Common myeloid progenitor, CD34-positive (primary cell): ENCODE results near the gene SFTPB.

Experiments used
- CTCF ChIA-PET: fragments of 350-600 bp; sonication (Branson Sonifier 250); formaldehyde crosslinking; loops from one replicate; lab custom pipeline; 2021; ENCODE audit warnings: antibody characterized with exemption; lab: Charles Lee
- POLR2A ChIA-PET: fragments of 350-600 bp; sonication (Branson Sonifier 250); formaldehyde crosslinking; loops from one replicate; lab custom pipeline; 2021; ENCODE audit warnings: antibody characterized with exemption; lab: Charles Lee
- DNase-seq, 3 donors: peaks; one replicate each; pipeline versions ENCODE4 v3.0.0 to v3.0.0-alpha.2; 2013
- H3K27ac ChIP-seq, 2 experiments: 1 replicate in 1 of 2; 2 replicates in 1 of 2; pipeline ENCODE4 v1.7.0; 2013; ENCODE audit warnings: inconsistent platforms in 2 of 2, low read length in 2 of 2, mild to moderate bottlenecking in 2 of 2, low read depth in 1 of 2, moderate library complexity in 1 of 2; ENCODE audit not compliant: severe bottlenecking in 2 of 2, insufficient read depth in 1 of 2, poor library complexity in 1 of 2
- H3K27me3 ChIP-seq, 5 experiments: replicated peaks in 2 of 5; 1 replicate in 3 of 5; 2 replicates in 2 of 5; pipeline versions ENCODE4 v1.6.1 to v1.7.0; 2013; ENCODE audit warnings: low read length in 4 of 5, mild to moderate bottlenecking in 2 of 5, moderate library complexity in 2 of 5, inconsistent platforms in 1 of 5; ENCODE audit not compliant: insufficient read depth in 5 of 5, control insufficient read depth in 4 of 5
- H3K36me3 ChIP-seq, 4 experiments: 1 replicate in 2 of 4; 2 replicates in 2 of 4; pipeline versions ENCODE4 v1.6.1 to v1.7.0; 2013; ENCODE audit warnings: low read length in 3 of 4, control low read depth in 1 of 4, mild to moderate bottlenecking in 1 of 4; ENCODE audit not compliant: control insufficient read depth in 4 of 4, insufficient read depth in 4 of 4
- H3K4me1 ChIP-seq, 4 experiments: 1 replicate in 3 of 4; 2 replicates in 1 of 4; pipeline versions ENCODE4 v1.6.1 to v1.7.1; 2013; ENCODE audit warnings: low read length in 3 of 4, mild to moderate bottlenecking in 3 of 4, control low read depth in 1 of 4, inconsistent platforms in 1 of 4, moderate library complexity in 1 of 4; ENCODE audit not compliant: control insufficient read depth in 4 of 4, insufficient read depth in 4 of 4; ENCODE audit errors: control extremely low read depth in 1 of 4
- H3K4me3 ChIP-seq, 7 experiments: 1 replicate in 4 of 7; 2 replicates in 3 of 7; pipeline versions ENCODE4 v1.5.1 to v1.7.0; 2013; ENCODE audit warnings: mild to moderate bottlenecking in 7 of 7, low read length in 6 of 7, moderate library complexity in 6 of 7, inconsistent platforms in 2 of 7, low read depth in 2 of 7, control low read depth in 1 of 7; ENCODE audit not compliant: insufficient read depth in 4 of 7, control insufficient read depth in 1 of 7; ENCODE audit errors: extremely low read depth in 1 of 7
- H3K9me3 ChIP-seq, 5 experiments: 1 replicate in 4 of 5; 2 replicates in 1 of 5; pipeline versions ENCODE4 v1.6.1 to v1.7.1; 2013; ENCODE audit warnings: low read length in 4 of 5, mild to moderate bottlenecking in 2 of 5, inconsistent platforms in 1 of 5, low read depth in 1 of 5, moderate library complexity in 1 of 5; ENCODE audit not compliant: control insufficient read depth in 4 of 5, insufficient read depth in 2 of 5; ENCODE audit errors: control extremely low read depth in 1 of 5
- WGBS: methylation state at CpG from one replicate; pipeline ENCODE4 v1.1.5; 2013; ENCODE audit not compliant: insufficient coverage; 5-methylcytosine and 5-hydroxymethylcytosine counted together

SFTPB gene

GRCh38 chr2:85703329-85703728, 35.3 kb upstream of the SFTPB start:
- Histone ChIP-seq H3K27me3 (no peaks in the 10 kb centered on the region), H3K4me1 (peaks cover 8 to 40% (median 28%) of the 10 kb centered on the region in 4 experiments), H3K27ac (no peak overlapping the region), H3K36me3 (no peaks in the 10 kb centered on the region), H3K4me3 (no peak overlapping the region), H3K9me3 (no peaks in the 10 kb centered on the region)
- DNase-seq = no peak
- POLR2A ChIA-PET = no interaction called here
- CTCF ChIA-PET = interaction anchor here (1.0 to 8.7 kb wide), 4 partner anchors 9 to 27 kb away, joined by 3 to 102 read pairs (median 18); partner anchors contain the start of gene GNLY

- DNase-seq = peak in 1 of 3 donors; percentile 19
- Histone ChIP-seq H3K9me3 (no peaks in the 10 kb centered on the region), H3K4me3 (no peak overlapping the region), H3K27me3 (no peaks in the 10 kb centered on the region), H3K36me3 (no peaks in the 10 kb centered on the region), H3K4me1 (peaks cover 8 to 45% (median 33%) of the 10 kb centered on the region in 4 experiments), H3K27ac (no peak overlapping the region)
- ChIA-PET POLR2A (no interaction called here), CTCF (interaction anchor here (1.3 to 8.7 kb wide), 3 partner anchors 9 to 23 kb away, joined by 3 to 102 read pairs (median 32); partner anchors contain the start of gene GNLY)
- 94% methylated on average over 2 of the region's 4 CpGs for WGBS
Measured at GRCh38 chr2:85702800-85703199, 34.8 kb upstream of the SFTPB start.

- Histone ChIP-seq H3K27ac (no peak overlapping the region), H3K4me3 (no peak overlapping the region), H3K4me1 (peaks cover 8 to 45% (median 37%) of the 10 kb centered on the region in 4 experiments), H3K9me3 (no peaks in the 10 kb centered on the region), H3K36me3 (no peaks in the 10 kb centered on the region), H3K27me3 (no peaks in the 10 kb centered on the region)
- CTCF ChIA-PET = interaction anchor here (1.3 kb wide), 1 partner anchor 22 kb away, joined by 3 read pairs; no protein-coding TSS in a partner anchor
- POLR2A ChIA-PET = no interaction called here
- no peak for DNase-seq
Measured at GRCh38 chr2:85702172-85702571, 34.2 kb upstream of the SFTPB start.

- H3K27ac ChIP-seq = no peak overlapping the region
- 100% methylated on average over 1 of the region's 1 CpG for WGBS
- no peaks in the 10 kb centered on the region for H3K36me3 ChIP-seq
- H3K4me3 ChIP-seq = no peak overlapping the region
- H3K4me1 ChIP-seq = peaks cover 0 to 19% (median 14%) of the 10 kb centered on the region in 4 experiments
- DNase-seq = no peak
- ChIA-PET CTCF (interaction anchor here (0.7 to 2.1 kb wide), 6 partner anchors 13 to 63 kb away, joined by 3 to 7 read pairs (median 4); no protein-coding TSS in a partner anchor), POLR2A (no interaction called here)
- H3K27me3 ChIP-seq = no peaks in the 10 kb centered on the region
- H3K9me3 ChIP-seq = no peaks in the 10 kb centered on the region
Measured at GRCh38 chr2:85699325-85699724, 31.3 kb upstream of the SFTPB start.

GRCh38 chr2:85698880-85699254, 30.9 kb upstream of the SFTPB start:
- CTCF ChIA-PET = interaction anchor here (0.9 to 2.6 kb wide), 5 partner anchors 13 to 62 kb away, joined by 3 to 9 read pairs (median 4); no protein-coding TSS in a partner anchor
- Histone ChIP-seq H3K4me1 (peaks cover 0 to 17% (median 14%) of the 10 kb centered on the region in 4 experiments), H3K36me3 (no peaks in the 10 kb centered on the region), H3K9me3 (no peaks in the 10 kb centered on the region), H3K27me3 (no peaks in the 10 kb centered on the region), H3K4me3 (no peak overlapping the region), H3K27ac (no peak overlapping the region)
- POLR2A ChIA-PET = no interaction called here
- DNase-seq = no peak
- 81% methylated on average over 4 of the region's 8 CpGs for WGBS

- peak in 2 of 3 donors; percentile 73 to 74 for DNase-seq
- Histone ChIP-seq H3K27me3 (no peaks in the 10 kb centered on the region), H3K9me3 (no peaks in the 10 kb centered on the region), H3K4me1 (peaks cover 0 to 17% (median 14%) of the 10 kb centered on the region in 4 experiments), H3K4me3 (peak overlapping the region in 1 of 7 experiments; percentile 35), H3K36me3 (no peaks in the 10 kb centered on the region), H3K27ac (no peak overlapping the region)
- ChIA-PET POLR2A (no interaction called here), CTCF (interaction anchor here (0.9 to 2.8 kb wide), 8 partner anchors 8 to 61 kb away, joined by 3 to 30 read pairs (median 4); no protein-coding TSS in a partner anchor)
- 20% methylated on average over 5 of the region's 11 CpGs for WGBS
Measured at GRCh38 chr2:85698184-85698879, 30.3 kb upstream of the SFTPB start.

- Histone ChIP-seq H3K36me3 (no peaks in the 10 kb centered on the region), H3K4me3 (no peak overlapping the region), H3K4me1 (peaks cover 0 to 18% (median 14%) of the 10 kb centered on the region in 4 experiments), H3K27me3 (no peaks in the 10 kb centered on the region), H3K27ac (no peak overlapping the region), H3K9me3 (no peaks in the 10 kb centered on the region)
- ChIA-PET CTCF (interaction anchor here (0.9 to 2.8 kb wide), 8 partner anchors 9 to 63 kb away, joined by 3 to 30 read pairs (median 4); no protein-coding TSS in a partner anchor), POLR2A (no interaction called here)
- no peak for DNase-seq
- 80% methylated on average over 1 of the region's 2 CpGs for WGBS
Measured at GRCh38 chr2:85697716-85698115, 29.7 kb upstream of the SFTPB start.
